ENCODE results near the gene PCK2. TPM values are rescaled to one million over a fixed set of nuclear protein-coding genes. Genes with fewer than 3 reads are reported as not detected.

PCK2 gene
- total RNA-seq, 1 donor from 2014 or later, result 18.7 TPM

DNA sequence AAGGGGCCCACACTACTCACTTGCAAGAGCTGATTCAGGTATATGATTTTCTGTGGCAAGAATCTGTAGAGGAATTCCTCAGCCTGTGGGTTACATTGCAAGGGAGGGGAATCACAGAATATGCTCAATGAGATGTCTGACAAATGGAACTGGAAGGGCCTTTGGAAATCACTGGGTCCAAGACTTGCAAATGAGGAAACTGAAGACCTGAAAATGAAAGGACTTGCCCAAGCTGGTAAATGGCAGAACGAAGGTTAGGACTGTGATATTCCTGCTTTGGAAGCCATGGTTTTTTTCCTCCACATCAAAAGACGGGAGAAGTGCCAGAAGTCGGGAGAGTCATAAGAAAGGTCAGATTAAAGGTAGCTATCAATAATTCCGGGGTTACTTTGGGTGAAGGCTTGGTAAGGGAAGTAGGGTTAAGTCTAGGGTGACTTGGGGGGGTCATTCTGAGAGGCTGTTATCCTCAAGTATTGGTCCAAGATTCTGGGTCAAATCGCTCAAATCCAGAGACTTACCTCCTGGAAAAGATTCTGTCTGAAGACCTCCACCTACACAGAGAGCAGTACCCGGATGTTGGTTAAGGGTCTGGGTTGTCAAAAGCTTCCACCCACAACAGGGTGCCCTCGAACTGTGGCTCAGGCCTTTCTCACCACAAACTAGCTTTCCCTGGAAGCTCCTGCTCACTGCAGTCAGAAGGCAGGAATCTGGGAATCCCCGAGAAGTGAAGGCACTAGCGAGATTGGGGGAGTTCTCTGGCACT is 51.8 kb downstream of the PCK2 start:
- peaks cover 41% of the 10 kb centered on the region for H3K4me1 ChIP-seq
- no peaks in the 10 kb centered on the region for H3K27me3 ChIP-seq
- peak in 1 of 2 donors; percentile 91 for DNase-seq (ENCODE audit: extremely low spot score in 2 of 2)
- H3K27ac ChIP-seq, result peak overlapping the region; percentile 87
- no peaks in the 10 kb centered on the region for H3K9me3 ChIP-seq
- TF ChIP-seq POLR2A (IDR thresholded peaks at IDR 0.05) (no peak), POLR2AphosphoS5 (IDR thresholded peaks at IDR 0.05; ENCODE audit: insufficient read depth in 1 of 2, low read depth in 1 of 2) (no peak)
- TF ChIP-seq, protein P1, sequence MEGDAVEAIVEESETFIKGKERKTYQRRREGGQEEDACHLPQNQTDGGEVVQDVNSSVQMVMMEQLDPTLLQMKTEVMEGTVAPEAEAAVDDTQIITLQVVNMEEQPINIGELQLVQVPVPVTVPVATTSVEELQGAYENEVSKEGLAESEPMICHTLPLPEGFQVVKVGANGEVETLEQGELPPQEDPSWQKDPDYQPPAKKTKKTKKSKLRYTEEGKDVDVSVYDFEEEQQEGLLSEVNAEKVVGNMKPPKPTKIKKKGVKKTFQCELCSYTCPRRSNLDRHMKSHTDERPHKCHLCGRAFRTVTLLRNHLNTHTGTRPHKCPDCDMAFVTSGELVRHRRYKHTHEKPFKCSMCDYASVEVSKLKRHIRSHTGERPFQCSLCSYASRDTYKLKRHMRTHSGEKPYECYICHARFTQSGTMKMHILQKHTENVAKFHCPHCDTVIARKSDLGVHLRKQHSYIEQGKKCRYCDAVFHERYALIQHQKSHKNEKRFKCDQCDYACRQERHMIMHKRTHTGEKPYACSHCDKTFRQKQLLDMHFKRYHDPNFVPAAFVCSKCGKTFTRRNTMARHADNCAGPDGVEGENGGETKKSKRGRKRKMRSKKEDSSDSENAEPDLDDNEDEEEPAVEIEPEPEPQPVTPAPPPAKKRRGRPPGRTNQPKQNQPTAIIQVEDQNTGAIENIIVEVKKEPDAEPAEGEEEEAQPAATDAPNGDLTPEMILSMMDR (IDR thresholded peaks at IDR 0.05), result no peak
- intact Hi-C loops (cut with DNase I), result no loop called here
- peak overlapping the region; percentile 88 to 94 for H3K4me3 ChIP-seq
- peaks cover 0 to 21% of the 10 kb centered on the region in 2 donors for H3K36me3 ChIP-seq

DNA sequence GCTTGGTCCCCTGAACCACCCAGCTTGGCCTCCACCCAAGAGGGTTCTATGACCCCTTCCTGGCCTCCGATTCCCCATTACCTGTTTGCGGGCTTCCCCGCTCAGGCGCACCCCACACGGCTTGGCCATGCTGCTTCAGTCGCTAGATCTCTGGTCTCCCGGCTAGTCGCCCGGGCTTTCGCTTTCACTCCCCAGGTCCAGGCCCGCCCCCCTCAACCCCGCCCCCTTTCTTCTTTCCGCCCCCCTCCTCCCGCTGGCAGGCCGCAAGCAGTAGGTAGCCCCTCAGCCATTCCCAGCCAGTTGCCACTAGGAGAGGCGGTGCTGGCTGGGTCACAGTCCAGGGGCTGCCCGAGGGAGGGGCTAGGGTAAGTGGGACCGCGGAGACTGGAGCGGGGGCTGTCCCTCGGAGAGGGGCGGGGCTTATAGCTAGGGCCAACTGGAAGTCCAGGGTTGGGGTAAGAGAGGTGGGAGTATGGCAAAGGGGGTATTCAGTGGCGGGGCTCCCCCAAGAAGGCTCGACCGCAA is 52.4 kb downstream of the PCK2 start, which contains the start of gene PSME2:
Gene PSME2, minus strand, starts transcription at position 158 of the 525 bp plus-strand sequence. Its CDS starts 29 bp downstream, at position 129.
- no peak for DNase-seq (ENCODE audit: extremely low spot score in 2 of 2)
- Histone ChIP-seq H3K4me3 (peak within 1 kb of the TSS; percentile 88 to 94), H3K27me3 (no peaks in the 10 kb centered on the region), H3K4me1 (peaks cover 39% of the 10 kb centered on the region), H3K27ac (peak within 1 kb of the TSS; percentile 87), H3K9me3 (no peaks in the 10 kb centered on the region), H3K36me3 (peaks cover 0 to 27% of the 10 kb centered on the region in 2 donors)
- intact Hi-C loops (cut with DNase I), result no loop called here
- TF ChIP-seq, protein P1 (IDR thresholded peaks at IDR 0.05), result no peak
- TF ChIP-seq POLR2A (IDR thresholded peaks at IDR 0.05) (peak in 1 of 2 donors; percentile 21), POLR2AphosphoS5 (IDR thresholded peaks at IDR 0.05; ENCODE audit: insufficient read depth in 1 of 2, low read depth in 1 of 2) (no peak)

GRCh38 chr14:24146978-24147760 is 53.1 kb downstream of the PCK2 start, which contains the start of gene RNF31:
TSS of gene RNF31 (plus strand) at chr14:24147498. CDS start at chr14:24147699, 201 bp downstream.
- Histone ChIP-seq H3K36me3 (peaks cover 0 to 34% of the 10 kb centered on the region in 2 donors), H3K27me3 (no peaks in the 10 kb centered on the region), H3K4me1 (peaks cover 35% of the 10 kb centered on the region), H3K27ac (peak within 1 kb of the TSS; percentile 87), H3K4me3 (peak within 1 kb of the TSS; percentile 88 to 94), H3K9me3 (no peaks in the 10 kb centered on the region)
- intact Hi-C loops (cut with DNase I), result no loop called here
- TF ChIP-seq POLR2AphosphoS5 (IDR thresholded peaks at IDR 0.05; ENCODE audit: insufficient read depth in 1 of 2, low read depth in 1 of 2), result peak; percentile 77 to 93
- TF ChIP-seq POLR2A (IDR thresholded peaks at IDR 0.05), result peak in 1 of 2 donors; percentile 59
- TF ChIP-seq, protein P1 (IDR thresholded peaks at IDR 0.05), result no peak
- DNase-seq (ENCODE audit: extremely low spot score in 2 of 2), result peak in 1 of 2 donors; percentile 98

GRCh38 chr14:24147761-24148428 is 53.8 kb downstream of the PCK2 start:
- Histone ChIP-seq H3K4me3 (peak overlapping the region; percentile 88 to 94), H3K36me3 (peaks cover 0 to 41% of the 10 kb centered on the region in 2 donors), H3K9me3 (no peaks in the 10 kb centered on the region), H3K4me1 (peaks cover 32% of the 10 kb centered on the region), H3K27ac (peak overlapping the region; percentile 87), H3K27me3 (no peaks in the 10 kb centered on the region)
- DNase-seq (ENCODE audit: extremely low spot score in 2 of 2), result no peak
- intact Hi-C loops (cut with DNase I), result no loop called here
- TF ChIP-seq, protein P1 (IDR thresholded peaks at IDR 0.05), result no peak
- TF ChIP-seq POLR2AphosphoS5 (IDR thresholded peaks at IDR 0.05; ENCODE audit: insufficient read depth in 1 of 2, low read depth in 1 of 2), result no peak
- no peak for TF ChIP-seq POLR2A (IDR thresholded peaks at IDR 0.05)

All from vagina (tissue), 2 donors.